ENCODE results near the gene PLA2G2C.

PLA2G2C gene

DNA sequence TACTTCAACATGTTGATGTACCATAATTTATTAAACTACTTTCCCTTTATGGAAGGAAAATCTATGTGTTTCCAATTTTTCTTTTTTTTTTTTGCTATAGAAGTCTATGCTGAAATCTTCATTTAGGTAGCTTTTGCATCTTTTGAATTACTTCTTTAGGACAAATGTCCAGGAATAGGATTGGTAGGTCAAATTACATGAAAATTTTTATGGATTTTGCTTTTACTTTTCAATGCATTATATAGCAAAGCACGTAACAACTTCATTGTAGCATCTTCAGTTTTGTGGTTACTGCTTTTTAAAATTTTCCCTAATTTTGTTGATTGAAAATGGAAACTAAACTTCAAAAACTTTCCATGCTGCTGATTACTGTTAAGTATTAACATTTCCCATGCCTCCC is 12.0 kb upstream of the PLA2G2C start:
- no peak for TF ChIP-seq ZFP3 (tag by site-specific recombination; IDR thresholded peaks at IDR 0.05; ENCODE audit: low read depth)
- TF ChIP-seq ZNF2 (tag by site-specific recombination; IDR thresholded peaks at IDR 0.05), result no peak
- no peak for TF ChIP-seq ZNF521 (tag by site-specific recombination; IDR thresholded peaks at IDR 0.05)
- no peak for TF ChIP-seq ZNF174 (tag by site-specific recombination; IDR thresholded peaks at IDR 0.05)
- no peak for TF ChIP-seq GLI4 (tag by site-specific recombination; IDR thresholded peaks at IDR 0.05)
- TF ChIP-seq ZNF274 (IDR thresholded peaks at IDR 0.05; ENCODE audit: low read length), result no peak
- no peak for TF ChIP-seq ZNF274 (tag by site-specific recombination; IDR thresholded peaks at IDR 0.05; ENCODE audit: borderline replicate concordance)
- no peak for TF ChIP-seq ZNF302 (tag by site-specific recombination; IDR thresholded peaks at IDR 0.05; ENCODE audit: low read depth)
- TF ChIP-seq, protein P1, sequence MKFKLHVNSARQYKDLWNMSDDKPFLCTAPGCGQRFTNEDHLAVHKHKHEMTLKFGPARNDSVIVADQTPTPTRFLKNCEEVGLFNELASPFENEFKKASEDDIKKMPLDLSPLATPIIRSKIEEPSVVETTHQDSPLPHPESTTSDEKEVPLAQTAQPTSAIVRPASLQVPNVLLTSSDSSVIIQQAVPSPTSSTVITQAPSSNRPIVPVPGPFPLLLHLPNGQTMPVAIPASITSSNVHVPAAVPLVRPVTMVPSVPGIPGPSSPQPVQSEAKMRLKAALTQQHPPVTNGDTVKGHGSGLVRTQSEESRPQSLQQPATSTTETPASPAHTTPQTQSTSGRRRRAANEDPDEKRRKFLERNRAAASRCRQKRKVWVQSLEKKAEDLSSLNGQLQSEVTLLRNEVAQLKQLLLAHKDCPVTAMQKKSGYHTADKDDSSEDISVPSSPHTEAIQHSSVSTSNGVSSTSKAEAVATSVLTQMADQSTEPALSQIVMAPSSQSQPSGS (tag by site-specific recombination; IDR thresholded peaks at IDR 0.05; ENCODE audit: low read depth), result no peak
- TF ChIP-seq, protein P2, sequence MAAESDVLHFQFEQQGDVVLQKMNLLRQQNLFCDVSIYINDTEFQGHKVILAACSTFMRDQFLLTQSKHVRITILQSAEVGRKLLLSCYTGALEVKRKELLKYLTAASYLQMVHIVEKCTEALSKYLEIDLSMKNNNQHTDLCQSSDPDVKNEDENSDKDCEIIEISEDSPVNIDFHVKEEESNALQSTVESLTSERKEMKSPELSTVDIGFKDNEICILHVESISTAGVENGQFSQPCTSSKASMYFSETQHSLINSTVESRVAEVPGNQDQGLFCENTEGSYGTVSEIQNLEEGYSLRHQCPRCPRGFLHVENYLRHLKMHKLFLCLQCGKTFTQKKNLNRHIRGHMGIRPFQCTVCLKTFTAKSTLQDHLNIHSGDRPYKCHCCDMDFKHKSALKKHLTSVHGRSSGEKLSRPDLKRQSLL (tag by site-specific recombination; IDR thresholded peaks at IDR 0.05), result no peak
- no peak for TF ChIP-seq KLF8 (tag by site-specific recombination; IDR thresholded peaks at IDR 0.05)
- no peak for TF ChIP-seq ZNF768 (tag by site-specific recombination; IDR thresholded peaks at IDR 0.05)
- TF ChIP-seq, protein P3, sequence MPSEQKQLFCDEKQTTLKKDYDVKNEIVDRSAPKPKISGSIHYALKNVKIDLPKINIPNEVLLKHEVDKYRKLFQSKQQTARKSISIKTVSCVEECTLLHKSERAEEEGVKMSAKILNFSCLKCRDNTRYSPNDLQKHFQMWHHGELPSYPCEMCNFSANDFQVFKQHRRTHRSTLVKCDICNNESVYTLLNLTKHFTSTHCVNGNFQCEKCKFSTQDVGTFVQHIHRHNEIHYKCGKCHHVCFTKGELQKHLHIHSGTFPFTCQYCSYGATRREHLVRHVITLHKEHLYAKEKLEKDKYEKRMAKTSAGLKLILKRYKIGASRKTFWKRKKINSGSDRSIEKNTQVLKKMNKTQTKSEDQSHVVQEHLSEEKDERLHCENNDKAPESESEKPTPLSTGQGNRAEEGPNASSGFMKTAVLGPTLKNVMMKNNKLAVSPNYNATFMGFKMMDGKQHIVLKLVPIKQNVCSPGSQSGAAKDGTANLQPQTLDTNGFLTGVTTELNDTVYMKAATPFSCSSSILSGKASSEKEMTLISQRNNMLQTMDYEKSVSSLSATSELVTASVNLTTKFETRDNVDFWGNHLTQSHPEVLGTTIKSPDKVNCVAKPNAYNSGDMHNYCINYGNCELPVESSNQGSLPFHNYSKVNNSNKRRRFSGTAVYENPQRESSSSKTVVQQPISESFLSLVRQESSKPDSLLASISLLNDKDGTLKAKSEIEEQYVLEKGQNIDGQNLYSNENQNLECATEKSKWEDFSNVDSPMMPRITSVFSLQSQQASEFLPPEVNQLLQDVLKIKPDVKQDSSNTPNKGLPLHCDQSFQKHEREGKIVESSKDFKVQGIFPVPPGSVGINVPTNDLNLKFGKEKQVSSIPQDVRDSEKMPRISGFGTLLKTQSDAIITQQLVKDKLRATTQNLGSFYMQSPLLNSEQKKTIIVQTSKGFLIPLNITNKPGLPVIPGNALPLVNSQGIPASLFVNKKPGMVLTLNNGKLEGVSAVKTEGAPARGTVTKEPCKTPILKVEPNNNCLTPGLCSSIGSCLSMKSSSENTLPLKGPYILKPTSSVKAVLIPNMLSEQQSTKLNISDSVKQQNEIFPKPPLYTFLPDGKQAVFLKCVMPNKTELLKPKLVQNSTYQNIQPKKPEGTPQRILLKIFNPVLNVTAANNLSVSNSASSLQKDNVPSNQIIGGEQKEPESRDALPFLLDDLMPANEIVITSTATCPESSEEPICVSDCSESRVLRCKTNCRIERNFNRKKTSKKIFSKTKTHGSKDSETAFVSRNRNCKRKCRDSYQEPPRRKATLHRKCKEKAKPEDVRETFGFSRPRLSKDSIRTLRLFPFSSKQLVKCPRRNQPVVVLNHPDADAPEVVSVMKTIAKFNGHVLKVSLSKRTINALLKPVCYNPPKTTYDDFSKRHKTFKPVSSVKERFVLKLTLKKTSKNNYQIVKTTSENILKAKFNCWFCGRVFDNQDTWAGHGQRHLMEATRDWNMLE (tag by site-specific recombination; conservative IDR thresholded peaks at IDR 0.05; ENCODE audit: low read depth), result no peak
- TF ChIP-seq, protein P4, sequence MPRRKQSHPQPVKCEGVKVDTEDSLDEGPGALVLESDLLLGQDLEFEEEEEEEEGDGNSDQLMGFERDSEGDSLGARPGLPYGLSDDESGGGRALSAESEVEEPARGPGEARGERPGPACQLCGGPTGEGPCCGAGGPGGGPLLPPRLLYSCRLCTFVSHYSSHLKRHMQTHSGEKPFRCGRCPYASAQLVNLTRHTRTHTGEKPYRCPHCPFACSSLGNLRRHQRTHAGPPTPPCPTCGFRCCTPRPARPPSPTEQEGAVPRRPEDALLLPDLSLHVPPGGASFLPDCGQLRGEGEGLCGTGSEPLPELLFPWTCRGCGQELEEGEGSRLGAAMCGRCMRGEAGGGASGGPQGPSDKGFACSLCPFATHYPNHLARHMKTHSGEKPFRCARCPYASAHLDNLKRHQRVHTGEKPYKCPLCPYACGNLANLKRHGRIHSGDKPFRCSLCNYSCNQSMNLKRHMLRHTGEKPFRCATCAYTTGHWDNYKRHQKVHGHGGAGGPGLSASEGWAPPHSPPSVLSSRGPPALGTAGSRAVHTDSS (tag by site-specific recombination; IDR thresholded peaks at IDR 0.05), result no peak
- TF ChIP-seq, protein P5, sequence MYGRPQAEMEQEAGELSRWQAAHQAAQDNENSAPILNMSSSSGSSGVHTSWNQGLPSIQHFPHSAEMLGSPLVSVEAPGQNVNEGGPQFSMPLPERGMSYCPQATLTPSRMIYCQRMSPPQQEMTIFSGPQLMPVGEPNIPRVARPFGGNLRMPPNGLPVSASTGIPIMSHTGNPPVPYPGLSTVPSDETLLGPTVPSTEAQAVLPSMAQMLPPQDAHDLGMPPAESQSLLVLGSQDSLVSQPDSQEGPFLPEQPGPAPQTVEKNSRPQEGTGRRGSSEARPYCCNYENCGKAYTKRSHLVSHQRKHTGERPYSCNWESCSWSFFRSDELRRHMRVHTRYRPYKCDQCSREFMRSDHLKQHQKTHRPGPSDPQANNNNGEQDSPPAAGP (tag by site-specific recombination; IDR thresholded peaks at IDR 0.05), result no peak
- TF ChIP-seq ZBTB21 (tag by site-specific recombination; IDR thresholded peaks at IDR 0.05), result no peak
- no peak for TF ChIP-seq ZNF837 (tag by site-specific recombination; IDR thresholded peaks at IDR 0.05)
- no peak for TF ChIP-seq ZNF19 (tag by site-specific recombination; IDR thresholded peaks at IDR 0.05; ENCODE audit: low read depth)
- Histone ChIP-seq H3K4me3 (ENCODE audit: low read depth, low read length) (no peak overlapping the region), H3K27ac (ENCODE audit: extremely low read depth, low read depth, low read length) (no peak overlapping the region), H3K36me3 (ENCODE audit: control insufficient read depth in 2 of 2, insufficient read depth in 1 of 2, low read length in 2 of 2) (no peaks in the 10 kb centered on the region), H3K9me3 (ENCODE audit: control insufficient read depth, insufficient read depth, low read depth, low read length) (no peaks in the 10 kb centered on the region), H3K4me1 (ENCODE audit: control insufficient read depth, insufficient read depth, low read length) (no peaks in the 10 kb centered on the region)
- POLR2A ChIA-PET, result no interaction called here
- CTCF ChIA-PET, result interaction anchor here (0.7 kb wide), 1 partner anchor 441 kb away, joined by 3 read pairs; no protein-coding TSS in a partner anchor

Data from HEK293 (cell line).